Kidney capillary endothelial cell (primary cell): Measurements from ENCODE around the gene DMWD.

ENCODE experiments used
- DNase-seq: peaks from one replicate; pipeline ENCODE4 v3.0.0-alpha.2; 2018; ENCODE audit warnings: low spot score

DMWD gene

GRCh38 chr19:45785781-45786532 lies 6.7 kb downstream of the DMWD start:
- DNase-seq: no peak

DNA sequence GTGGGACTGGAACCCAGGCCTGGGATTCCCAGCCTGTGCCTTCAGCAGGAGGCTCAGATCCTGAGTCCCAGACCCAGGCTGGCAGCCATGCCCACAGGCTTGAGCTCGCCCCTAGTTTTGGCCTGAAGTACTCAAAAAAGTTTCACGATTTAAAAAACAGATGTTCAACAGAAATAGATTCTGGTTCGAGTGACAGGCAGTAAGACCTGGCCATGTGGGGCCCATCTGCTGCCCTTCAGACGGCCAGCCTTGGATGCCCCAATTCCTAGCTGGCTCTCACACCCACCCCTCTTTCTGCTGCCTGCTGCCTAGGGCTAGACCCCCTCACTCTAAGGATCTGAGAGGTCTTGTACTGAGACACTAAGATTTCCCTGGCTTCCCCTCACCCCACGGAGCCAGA lies 7.5 kb downstream of the DMWD start:
- no peak for DNase-seq

DNA sequence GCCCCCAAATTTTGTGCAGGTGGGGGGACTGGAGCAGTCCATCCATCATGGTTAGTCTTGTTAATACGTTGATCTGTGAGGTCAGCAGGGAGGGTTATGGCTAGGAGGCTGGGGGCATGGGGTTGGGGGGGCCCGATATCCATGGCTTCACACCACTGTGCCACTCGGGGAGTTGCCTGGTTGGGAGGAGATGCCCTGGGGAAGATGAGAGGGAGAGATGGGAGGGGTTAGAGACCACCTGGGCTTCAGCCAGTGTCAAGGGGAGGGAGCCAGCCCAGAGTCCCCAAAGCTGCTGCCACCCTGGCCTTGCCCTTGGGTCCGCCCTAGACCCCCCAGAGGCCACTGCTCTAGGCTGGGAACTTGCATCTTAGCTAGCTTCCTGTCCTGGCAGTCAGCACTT lies 8.5 kb downstream of the DMWD start:
- no peak for DNase-seq

- no peak for DNase-seq
Measured at GRCh38 chr19:45782820-45783785, 9.5 kb downstream of the DMWD start.

DNA sequence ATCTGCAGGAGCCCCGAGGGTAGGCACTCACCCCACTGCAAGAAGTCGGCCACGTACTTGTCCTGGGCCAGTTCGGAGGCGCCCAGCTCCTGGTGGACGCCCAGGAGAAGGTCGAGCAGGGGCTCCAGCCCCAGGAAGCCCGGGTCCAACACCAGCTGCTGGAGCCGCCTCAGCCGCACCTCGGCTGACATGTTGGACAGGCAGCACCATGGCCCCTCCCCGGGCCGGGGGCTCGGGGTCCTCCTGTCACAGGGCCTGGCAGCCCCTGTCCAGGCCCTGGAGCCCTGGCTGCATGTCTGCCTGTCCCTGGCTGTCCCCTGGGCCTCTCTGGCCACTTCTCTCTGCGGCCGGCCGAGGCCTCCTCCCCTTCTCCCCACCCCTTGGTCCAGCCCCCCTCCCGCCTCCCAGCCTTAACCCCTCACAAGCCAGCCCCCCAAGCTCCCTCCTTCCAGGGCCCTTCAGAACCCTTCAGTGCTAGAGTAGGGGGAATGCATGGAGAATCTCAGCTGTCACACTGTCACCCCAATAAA lies 10.4 kb downstream of the DMWD start, which contains the start of gene DMPK:
Gene DMPK (minus strand): TSS at position 329 of the 530 bp plus-strand sequence. CDS start 138 bp downstream, at position 191.
- DNase-seq: no peak

DNA sequence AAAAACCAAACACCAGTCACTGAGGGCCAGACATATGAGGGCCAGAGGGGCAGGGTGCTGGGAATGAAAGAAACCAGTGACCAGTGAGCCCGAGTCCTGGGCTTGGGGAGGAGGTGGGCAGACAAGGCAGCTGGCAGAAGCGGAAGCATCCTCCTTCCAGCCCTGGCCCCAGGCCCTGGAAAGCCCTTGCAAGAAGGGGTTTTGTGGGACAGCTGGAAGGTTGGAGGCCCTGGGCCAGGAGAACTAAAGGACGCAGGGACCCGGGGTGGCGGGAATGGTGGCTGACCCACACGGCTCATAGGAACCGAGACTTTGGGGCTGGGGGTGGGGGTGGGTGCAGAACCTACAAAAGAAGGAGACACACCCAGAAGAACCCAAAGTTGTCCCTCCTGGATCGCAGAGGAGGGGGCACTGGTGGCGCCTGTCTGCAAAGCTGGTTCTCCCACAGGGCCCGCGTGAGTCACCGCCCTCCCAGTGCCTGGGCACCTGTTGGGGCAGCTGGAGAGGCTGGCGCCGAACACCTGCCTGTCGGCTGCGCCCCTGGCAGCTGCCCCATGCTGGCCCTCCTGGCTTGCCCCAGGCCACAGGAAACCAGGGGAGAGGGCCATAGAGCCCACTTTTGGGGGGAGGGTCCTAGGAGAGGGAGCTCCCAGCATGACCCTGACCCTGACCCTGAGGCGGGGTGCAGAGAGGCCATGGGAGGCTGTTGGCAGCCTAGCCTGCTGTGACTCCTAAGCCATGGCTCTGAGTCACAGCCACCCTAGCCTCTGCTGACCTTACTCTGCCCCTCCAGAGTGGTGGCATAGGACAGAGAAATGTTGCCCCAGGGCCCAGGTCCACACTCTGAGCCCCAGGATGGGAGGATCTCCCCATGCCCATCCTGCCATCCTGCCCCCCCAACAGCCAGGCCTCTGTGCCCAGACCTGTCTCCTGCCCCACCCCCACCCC lies 11.2 kb downstream of the DMWD start:
- DNase-seq: no peak

GRCh38 chr19:45780448-45781213 lies 12.0 kb downstream of the DMWD start:
- DNase-seq: no peak

DNA sequence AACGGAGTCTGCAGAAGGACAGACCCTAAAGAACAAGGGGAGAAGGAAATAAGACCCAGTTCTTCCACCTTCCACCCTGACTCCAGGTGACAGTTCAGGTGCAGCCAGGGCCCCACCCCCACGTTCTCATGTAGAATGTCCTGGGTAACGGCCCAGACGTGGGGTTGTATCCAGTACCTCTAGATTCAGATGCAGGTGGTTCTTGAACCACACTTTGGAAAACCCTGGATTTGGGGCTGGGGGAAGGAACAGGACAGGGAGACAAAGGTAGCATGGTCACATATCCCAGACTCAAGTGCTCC lies 12.5 kb downstream of the DMWD start:
- no peak for DNase-seq

DNA sequence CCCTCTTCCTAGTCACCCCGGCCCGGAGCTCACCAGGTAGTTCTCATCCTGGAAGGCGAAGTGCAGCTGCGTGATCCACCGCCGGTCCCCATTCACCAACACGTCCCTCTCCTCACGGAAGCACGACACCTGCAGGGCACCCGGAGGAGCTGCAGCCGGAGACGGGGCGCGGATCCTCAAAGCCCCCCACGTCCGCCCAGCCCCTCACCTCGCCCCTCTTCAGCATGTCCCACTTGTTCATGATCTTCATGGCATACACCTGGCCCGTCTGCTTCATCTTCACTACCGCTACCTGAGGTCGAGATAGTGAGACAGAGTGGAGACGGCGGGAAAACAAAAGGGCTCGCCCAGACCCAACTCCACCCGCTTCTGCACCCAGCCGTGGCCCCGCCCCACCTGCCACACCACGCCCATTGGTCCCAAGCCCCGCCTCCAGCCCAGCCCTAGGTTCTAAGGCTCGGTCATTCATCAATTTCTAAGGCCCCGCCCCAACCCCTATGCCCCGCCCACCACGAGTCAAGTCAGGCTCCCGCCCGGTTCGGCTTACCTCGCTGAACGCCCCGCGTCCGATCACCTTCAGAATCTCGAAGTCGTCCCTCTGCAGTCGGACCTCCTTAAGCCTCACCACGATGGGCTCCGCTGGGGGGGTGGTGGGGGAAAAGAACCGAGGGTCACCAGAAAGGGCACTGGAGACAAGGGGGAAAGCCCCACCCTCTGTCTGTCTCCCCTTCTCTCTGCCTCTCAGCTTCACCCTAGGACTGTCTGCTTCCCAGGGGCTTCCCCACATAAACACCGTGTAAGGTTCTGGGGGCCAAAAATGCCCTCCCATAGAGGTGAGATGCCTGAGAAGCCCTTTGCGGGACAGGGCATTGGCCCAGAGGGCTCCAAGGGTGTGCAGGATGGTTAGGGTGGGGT lies 13.2 kb downstream of the DMWD start:
- peak; percentile 71 for DNase-seq

- no peak for DNase-seq
Measured at GRCh38 chr19:45778010-45778661, 14.5 kb downstream of the DMWD start.

GRCh38 chr19:45777395-45777961 lies 15.2 kb downstream of the DMWD start:
- no peak for DNase-seq

GRCh38 chr19:45774765-45775164 lies 17.9 kb downstream of the DMWD start:
- no peak for DNase-seq

GRCh38 chr19:45773384-45773783 lies 19.3 kb downstream of the DMWD start:
- DNase-seq: no peak

- no peak for DNase-seq
Measured at GRCh38 chr19:45772912-45773311, 19.7 kb downstream of the DMWD start.

DNA sequence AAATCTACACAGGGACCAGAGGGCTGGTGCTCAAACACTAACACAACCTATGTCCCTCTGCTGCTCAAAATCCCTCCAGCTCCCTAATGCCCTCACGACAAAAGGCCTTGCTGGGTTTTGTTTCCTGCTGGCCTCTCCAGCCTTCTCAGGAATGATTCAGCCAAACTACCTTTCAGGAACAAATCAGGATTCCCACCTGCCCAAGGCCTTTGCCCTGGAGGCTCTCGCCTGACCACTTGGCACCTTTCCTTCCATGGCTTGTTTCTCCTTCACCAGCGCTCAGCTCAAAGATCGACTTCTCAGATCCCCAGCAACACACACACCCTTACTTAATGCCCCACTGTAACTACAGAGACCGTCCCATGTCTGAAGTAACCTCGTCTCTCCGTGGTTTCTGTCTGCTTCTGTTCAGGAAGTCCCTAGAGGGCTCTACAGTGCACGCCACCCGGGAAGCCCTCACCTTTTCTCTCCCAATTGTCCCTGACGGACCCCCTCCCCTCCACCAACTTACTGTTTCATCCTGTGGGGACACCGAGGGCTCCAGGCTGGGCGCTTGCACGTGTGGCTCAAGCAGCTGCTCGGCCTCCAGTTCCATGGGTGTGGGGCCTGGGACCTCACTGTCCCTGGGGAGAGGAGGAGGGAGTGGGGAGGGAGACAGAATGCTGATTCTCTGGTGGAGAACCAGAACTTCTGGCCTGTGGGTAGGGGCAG lies 20.4 kb downstream of the DMWD start:
- no peak for DNase-seq

- DNase-seq: no peak
Measured at GRCh38 chr19:45771311-45771933, 21.2 kb downstream of the DMWD start.

DNA sequence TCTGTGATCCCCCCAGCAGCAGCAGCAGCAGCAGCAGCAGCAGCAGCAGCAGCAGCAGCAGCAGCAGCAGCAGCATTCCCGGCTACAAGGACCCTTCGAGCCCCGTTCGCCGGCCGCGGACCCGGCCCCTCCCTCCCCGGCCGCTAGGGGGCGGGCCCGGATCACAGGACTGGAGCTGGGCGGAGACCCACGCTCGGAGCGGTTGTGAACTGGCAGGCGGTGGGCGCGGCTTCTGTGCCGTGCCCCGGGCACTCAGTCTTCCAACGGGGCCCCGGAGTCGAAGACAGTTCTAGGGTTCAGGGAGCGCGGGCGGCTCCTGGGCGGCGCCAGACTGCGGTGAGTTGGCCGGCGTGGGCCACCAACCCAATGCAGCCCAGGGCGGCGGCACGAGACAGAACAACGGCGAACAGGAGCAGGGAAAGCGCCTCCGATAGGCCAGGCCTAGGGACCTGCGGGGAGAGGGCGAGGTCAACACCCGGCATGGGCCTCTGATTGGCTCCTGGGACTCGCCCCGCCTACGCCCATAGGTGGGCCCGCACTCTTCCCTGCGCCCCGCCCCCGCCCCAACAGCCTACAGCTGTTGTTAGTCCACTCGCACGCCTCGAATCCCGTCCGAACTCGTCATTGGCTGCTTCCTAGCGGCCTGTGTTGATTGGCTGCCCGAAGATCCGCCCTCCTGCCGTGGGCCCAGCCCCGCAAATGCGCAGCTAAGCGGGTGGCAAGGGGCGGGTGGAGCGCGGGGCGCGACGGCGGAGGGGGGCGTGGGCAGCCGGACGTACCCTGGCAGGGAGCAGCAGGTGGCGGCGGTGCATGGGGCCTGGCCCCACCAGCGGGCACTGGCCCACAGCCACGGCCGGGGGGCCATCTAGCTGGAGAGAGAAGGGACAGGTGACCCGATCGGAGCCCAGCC lies 22.2 kb downstream of the DMWD start:
- DNase-seq: peak; percentile 95
